ENCODE data around the gene EPB41.

DNA sequence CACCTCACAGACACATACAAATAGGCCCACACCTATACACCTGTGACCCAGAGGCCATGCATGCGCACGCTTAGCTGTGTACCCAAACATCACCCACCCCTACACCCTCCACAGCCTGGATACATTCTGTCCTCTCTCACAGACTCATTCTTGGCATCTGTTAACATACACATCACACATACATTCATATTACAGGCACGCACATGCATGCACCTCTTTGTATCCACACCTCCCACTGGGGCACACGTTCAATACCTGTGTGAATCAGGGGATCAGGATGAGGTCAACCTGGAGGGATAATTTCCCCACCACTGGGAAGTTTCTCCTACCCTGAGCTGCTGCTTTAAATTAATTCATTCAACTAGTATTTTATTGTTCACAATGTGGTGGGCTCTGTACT, 35.6 kb upstream of the EPB41 start:
- TF ChIP-seq, protein P1, sequence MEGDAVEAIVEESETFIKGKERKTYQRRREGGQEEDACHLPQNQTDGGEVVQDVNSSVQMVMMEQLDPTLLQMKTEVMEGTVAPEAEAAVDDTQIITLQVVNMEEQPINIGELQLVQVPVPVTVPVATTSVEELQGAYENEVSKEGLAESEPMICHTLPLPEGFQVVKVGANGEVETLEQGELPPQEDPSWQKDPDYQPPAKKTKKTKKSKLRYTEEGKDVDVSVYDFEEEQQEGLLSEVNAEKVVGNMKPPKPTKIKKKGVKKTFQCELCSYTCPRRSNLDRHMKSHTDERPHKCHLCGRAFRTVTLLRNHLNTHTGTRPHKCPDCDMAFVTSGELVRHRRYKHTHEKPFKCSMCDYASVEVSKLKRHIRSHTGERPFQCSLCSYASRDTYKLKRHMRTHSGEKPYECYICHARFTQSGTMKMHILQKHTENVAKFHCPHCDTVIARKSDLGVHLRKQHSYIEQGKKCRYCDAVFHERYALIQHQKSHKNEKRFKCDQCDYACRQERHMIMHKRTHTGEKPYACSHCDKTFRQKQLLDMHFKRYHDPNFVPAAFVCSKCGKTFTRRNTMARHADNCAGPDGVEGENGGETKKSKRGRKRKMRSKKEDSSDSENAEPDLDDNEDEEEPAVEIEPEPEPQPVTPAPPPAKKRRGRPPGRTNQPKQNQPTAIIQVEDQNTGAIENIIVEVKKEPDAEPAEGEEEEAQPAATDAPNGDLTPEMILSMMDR (IDR thresholded peaks at IDR 0.05 in 2 of 3, conservative IDR thresholded peaks at IDR 0.05 in 1 of 3; ENCODE audit: insufficient read depth in 2 of 3, low read depth in 1 of 3, low read length in 3 of 3), result no peak
- TF ChIP-seq ZFP30 (CRISPR knock-in tag; IDR thresholded peaks at IDR 0.05; ENCODE audit: borderline replicate concordance) (no peak), SIX5 (IDR thresholded peaks at IDR 0.05; ENCODE audit: borderline replicate concordance in 1 of 2, insufficient read depth in 1 of 2, low read depth in 1 of 2, low read length in 2 of 2) (no peak), PTBP1 (IDR thresholded peaks at IDR 0.05; ENCODE audit: low read depth, low read length) (no peak), NR1H2 (CRISPR knock-in tag; IDR thresholded peaks at IDR 0.05) (no peak), NR3C1 (CRISPR knock-in tag; IDR thresholded peaks at IDR 0.05) (no peak), NFIC (IDR thresholded peaks at IDR 0.05) (no peak), POLR2A (conservative IDR thresholded peaks at IDR 0.05) (no peak), SNRNP70 (optimal IDR thresholded peaks at IDR 0.05; ENCODE audit: low read depth, low read length) (no peak), SRF (CRISPR knock-in tag; IDR thresholded peaks at IDR 0.05) (no peak), KLF1 (tag; IDR thresholded peaks at IDR 0.05) (no peak)
